ENCODE measurements around the gene PGAM5.
A peak's percentile ranks its signal among the peaks of the same experiment; 100 is the strongest.

- TF ChIP-seq CTCF (conservative IDR thresholded peaks at IDR 0.05; ENCODE audit: low read depth, low read length) (peak; percentile 23; the same call in 1 of the 2 replicates), POLR2A (IDR thresholded peaks at IDR 0.05; ENCODE audit: low read depth, low read length) (peak; percentile 88), USF2 (IDR thresholded peaks at IDR 0.05; ENCODE audit: low read depth, low read length) (no peak), CHD1 (IDR thresholded peaks at IDR 0.05; ENCODE audit: low read depth, low read length) (no peak), SMC3 (IDR thresholded peaks at IDR 0.05; ENCODE audit: low read depth, low read length) (no peak), RCOR1 (IDR thresholded peaks at IDR 0.05; ENCODE audit: insufficient replicate concordance, low read length) (no peak)
These were observed 51.4 kb downstream of the PGAM5 start for GRCh38 chr12:132761921-132762583.
